Stimulated activated naive CD4-positive, alpha-beta T cell (primary cell): Measurements from ENCODE around the gene ZNF592.
A peak's percentile ranks its signal among the peaks of the same experiment; 100 is the strongest.

ENCODE experiments used
- DNase-seq, 6 experiments: peaks; one replicate each; lab custom pipeline; 2025; lab: John Stamatoyannopoulos, UW

The ZNF592 gene

DNA sequence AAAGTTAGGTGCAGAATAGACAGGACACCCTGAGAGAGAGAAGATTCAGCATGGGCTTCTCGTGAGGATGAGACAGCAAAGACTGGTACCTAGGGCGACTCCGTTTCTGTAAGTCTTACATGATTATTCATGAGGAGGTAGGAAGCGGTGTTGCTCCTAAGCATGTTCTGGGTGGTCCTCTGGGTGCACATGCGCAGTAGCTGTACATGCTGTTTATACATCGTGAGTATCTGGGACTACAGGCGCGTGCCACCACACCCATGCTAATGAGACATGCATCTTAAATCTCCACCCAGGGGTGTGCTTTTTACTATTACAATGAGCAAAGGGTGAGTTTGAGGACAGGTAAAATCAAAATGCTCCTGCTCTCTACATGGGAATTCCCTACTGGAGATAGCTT is 81.0 kb downstream of the ZNF592 start:
- DNase-seq, result no peak

DNA sequence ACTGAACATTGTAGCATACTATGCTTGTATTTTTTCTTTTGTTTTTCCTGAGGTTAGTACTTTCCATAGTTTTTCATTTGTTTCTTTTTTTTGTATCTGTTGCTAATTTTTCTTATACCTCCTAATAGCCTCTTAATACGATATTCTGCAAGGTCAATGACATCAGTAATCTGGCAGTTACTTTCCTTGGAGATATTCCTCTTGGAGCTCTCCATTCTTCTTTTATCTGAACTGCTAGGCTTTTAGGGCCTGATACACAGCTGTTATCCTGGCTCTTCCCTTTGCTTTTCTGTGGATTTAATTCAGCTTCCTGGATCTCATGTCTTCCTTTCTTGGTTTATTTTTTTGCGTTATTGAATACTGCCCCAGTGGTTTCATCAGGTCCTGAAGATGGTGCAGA is 81.6 kb downstream of the ZNF592 start:
- DNase-seq, result no peak

DNA sequence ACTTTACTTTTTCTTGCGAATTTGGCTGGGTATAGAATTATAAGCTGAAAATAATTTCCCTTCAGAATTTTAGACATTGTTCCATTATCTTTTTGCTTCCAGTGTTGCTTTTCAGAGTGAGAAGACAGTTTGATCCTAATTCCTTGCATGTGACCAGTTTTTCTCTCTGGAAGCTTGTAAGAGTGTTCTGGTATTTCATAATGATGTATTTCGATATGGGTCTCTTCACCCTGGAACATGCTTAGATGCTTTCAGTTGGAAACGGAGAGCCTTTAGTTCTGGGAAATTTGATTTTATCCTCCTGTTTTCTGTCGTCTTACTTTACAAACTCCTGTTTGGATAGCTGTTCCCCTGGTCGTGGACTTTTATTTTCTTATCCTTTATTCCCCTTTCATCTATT is 82.6 kb downstream of the ZNF592 start:
- DNase-seq, result no peak

DNA sequence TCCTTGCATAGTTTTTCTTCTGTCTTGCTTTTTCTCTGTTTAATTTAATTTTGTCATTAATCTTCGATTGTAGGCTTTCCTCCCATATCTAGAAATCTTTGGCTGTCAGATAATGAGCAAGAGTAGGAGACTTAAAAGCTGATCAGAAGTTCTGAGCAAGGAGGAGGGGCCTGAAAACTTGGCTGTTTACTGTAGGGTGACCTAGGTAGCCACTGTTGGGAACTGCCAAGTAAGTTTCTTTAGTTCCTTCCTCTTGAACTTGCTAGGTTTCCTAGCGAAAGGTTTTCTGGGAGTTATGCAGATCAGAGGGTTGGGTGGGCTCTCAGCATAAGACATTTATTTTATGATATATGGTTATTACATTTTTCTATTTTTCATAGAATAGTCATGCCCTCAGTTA is 83.2 kb downstream of the ZNF592 start:
- DNase-seq, result no peak

DNA sequence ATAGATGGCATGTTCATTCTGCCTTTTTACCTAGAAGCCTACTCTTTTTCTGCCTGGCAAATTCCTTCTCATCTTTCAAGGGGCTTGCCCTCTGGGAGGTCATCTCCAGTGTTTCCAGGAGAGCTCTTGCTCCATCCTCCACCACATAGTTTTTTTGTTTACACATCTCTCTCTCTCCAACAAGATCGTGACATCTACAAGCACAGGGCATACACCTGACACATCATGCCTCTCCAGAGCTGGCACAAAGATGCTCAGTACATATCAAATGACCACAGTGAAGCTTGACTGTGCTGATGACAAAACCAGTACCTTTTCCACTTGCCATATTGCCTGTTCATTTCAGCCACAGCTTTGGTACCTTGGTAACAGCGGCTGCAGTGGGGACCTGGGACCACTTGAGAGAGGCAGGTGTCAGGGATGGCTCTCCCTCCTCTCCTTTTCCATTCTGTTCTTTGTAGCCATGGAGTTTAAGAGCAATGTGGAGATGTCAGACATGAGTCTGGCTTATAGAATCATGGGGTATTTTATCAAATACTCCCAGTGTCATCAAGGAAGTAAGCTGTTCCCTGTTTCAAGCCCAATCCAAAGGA is 84.2 kb downstream of the ZNF592 start:
- DNase-seq, result no peak

DNA sequence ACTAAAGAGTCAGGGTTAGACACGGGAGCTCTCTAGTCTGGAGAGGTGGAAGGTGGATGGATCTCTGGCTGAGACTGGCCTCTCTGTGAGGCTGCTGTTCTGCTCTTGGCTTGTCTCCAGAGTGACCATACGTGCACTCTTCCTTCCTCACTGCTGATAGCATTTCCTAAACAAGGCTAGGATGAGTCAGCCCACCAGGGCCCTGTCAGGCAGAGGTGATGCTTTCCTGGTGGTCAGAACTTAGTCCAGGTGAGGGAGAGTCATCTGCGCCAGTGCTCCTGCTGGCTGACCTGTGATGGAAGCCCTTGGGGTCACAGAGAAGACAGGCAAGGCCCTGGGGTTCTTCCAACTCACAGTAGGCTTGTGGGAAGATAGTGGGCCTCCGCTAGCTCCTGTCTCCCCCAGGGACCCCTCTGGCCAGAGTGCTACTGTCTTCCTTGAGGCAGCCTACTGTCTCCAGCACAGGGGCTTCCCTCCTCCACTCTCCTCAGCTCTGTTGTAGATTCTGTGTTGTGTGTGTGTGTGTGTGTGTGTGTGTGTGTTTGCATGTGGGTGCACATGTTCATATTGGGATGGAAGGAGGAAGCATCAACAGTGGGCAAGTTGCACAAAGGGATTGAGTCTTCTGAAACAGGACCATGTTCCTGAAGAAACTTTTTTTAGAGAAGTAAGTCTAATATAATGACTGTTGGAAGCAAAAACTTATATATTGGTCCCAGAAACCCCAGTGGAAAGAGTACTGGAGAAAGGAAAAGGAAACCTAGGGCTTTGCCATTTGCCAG is 85.2 kb downstream of the ZNF592 start:
- no peak for DNase-seq

DNA sequence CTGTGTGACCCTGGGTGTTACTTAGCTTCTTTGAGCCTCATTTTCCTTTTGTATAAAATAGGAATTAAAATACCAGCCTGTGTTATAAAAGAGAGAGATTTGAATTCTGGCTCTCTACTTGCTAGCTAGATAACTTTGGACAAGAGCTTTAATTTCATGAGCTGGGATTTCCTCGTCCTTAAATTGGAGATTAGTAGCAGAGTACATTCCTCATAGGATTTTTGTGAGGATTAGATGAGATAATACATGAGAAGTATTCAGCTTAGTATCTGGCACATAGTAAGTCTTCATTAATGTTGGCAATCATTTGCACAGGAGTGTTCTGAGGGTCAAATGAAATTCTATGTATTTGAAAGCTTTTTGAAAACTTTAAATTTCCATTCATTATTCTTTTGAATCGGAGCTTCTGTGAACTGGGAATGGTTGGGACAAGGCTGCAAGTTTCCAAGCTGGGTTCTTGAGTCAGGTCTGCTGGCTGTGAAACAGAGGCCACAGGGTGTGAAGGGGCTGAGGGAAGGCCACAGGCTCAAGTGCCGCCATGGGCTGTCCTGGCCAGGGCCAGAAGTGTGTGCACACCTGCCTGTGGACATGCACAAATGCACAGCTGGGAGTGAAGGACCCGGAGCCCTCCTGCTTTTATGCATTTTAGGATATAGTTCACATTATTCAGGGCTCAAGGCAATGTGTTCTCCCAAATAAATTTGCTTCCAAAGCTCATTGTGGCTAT is 86.0 kb downstream of the ZNF592 start:
- no peak for DNase-seq

DNA sequence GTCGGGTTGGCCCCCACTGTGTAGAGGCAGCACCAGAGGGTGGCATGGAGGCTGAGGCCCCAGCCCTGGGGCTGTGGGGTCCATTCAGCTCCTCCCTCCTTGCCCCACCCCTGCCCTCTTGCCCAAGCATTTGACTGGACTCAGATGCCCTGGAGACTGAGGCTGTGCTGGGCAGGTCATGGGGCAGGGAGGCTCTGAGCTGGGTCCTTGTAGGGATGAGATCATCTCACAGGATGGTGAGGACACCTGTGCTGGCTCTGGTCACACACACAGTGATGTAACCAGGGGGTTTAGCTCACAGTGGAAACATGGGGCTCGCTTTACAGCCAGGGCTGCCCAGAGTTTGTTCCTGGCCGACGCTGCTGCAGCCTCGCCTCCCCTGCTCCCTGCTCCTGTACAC is 86.6 kb downstream of the ZNF592 start:
- DNase-seq, result no peak

DNA sequence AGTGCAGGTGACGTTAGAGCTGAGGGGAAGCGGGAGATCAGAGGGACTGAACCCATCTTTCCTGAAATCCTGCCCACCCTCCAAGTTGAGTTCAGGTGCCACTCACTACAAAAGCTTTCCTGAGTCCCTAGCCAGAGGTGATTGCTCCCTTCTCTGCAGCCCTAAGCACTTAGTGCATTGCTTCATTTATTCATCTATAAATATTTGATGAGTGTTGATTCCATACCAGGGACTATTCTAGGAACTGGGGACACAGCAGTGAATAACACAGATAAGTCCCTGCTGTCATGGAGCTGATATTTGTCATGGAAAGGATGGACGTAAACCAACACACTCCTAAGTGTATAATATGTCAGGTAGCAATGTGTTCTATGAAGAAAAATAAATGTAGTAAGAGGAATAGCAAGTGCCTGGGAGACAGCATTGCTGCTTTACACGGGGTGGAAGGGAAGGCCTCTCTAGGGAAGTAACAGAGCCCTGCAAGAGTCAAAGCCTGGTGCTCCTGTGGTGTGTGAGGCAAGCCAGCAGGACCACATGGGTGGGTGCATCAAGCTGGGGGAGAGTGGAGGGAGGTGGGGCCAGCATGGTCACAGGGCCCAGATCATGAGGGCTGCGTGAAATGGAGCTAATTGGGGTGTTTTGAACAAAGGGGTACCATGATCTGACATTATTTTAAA is 87.4 kb downstream of the ZNF592 start:
- no peak for DNase-seq

DNA sequence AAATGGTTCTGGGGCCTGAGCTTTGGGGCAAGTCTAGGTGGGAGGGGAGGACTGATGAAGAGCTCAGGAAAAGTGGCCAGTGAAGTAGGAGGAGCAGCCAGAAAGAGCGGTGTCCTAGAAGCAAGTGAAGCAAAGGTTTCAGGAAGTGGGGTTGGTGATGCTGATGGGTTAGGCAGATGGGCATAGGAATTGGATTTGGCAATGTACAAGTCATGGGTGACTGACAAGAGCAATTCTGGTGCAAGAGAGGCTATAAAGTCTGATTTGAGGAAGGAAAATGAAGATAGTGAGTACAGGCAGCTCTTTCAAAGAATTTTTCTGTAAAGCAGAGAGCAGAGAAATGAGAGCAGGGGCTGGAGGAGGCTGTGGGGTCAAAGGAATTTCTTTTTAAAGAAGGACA is 88.5 kb downstream of the ZNF592 start:
- no peak for DNase-seq

DNA sequence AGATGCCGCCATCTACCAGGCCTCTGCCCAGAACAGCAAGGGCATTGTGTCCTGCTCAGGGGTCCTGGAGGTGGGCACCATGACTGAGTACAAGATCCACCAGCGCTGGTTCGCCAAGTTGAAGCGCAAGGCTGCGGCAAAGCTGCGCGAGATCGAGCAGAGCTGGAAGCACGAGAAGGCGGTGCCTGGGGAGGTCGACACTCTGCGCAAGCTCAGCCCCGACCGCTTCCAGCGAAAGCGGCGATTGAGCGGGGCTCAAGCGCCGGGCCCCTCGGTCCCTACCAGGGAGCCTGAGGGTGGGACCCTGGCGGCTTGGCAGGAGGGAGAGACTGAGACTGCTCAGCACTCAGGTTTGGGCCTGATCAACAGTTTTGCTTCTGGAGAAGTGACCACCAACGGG is 91.3 kb downstream of the ZNF592 start:
- no peak for DNase-seq

DNA sequence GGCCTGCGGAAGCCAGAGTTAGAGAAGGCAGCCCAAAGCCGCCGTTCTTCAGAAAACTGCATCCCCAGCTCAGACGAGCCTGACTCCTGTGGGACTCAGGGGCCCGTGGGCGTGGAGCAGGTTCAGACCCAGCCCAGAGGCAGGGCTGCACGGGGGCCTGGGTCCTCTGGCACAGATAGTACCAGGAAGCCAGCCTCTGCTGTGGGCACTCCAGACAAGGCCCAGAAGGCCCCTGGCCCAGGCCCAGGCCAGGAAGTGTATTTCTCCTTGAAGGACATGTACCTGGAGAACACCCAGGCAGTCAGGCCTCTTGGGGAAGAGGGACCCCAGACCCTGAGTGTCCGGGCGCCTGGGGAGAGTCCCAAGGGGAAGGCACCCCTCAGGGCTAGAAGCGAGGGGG is 91.9 kb downstream of the ZNF592 start:
- DNase-seq, result no peak

DNA sequence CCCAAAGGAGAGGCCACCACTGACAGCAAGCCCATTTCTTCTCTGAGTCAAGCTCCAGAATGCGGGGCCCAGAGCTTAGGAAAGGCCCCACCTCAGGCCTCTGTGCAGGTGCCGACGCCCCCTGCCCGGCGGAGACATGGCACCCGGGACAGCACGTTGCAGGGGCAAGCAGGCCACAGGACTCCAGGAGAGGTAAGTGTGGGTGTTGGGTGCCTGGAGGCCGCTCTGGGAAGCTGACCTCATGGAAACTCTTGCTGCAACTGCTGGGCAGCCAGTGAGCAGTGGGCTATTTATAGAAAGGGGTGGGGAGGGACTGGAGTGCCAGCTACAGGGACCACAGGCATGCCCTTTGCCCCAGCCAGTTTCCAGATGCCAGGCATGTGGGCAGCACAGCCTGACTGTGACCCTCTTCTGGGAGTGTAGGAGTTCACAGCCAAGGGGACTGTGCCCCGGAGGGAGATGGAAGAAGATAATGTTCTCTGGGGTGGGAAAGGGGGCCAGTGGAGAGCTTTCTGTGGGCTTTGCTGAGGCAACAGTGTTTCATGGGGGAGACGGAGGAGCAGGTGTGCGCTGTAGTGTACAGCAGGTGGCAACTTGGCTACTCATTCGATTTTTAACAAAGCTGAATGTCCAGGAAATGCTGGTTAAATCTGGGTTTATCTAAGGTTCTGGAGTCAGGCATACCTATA is 92.5 kb downstream of the ZNF592 start:
- DNase-seq, result no peak

DNA sequence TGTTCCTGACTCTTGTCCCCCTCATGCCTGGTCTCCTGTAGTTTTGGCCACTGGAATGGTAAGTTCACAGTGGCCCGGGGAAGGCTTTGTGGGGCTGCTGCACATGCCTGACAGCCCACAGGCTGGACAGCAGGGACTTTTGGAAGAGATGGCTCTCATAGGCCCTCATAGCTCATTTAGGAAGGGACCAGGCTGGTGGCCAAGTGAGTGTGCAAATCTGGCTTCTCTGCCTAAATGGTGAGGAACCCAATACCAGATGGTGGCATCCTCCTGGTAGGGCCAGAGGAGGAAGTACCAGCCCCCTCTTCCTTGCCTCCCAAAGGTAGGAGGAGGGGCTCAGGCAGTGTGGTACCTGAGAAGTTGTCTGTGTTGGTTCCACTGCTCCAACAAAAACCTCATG is 94.4 kb downstream of the ZNF592 start:
- DNase-seq, result no peak

DNA sequence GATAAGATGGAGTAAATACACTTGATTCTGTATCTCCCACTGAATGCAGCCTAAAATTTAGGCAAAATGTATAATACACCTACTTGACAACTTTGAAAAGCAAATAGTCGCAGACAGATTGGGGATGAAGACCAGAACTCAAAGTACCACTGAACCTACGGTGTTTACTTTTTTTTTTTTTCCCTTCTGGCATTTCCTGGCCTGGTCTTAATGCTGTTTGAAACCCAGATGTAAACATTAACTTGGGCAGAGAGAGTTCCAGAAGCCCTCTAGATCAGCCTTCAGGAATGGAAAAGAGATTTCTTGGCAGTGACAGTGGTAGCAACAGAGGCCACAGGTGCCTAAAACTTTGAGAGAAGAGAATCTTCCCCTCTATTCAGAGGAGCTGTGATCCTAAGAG is 96.6 kb downstream of the ZNF592 start:
- DNase-seq, result no peak

DNA sequence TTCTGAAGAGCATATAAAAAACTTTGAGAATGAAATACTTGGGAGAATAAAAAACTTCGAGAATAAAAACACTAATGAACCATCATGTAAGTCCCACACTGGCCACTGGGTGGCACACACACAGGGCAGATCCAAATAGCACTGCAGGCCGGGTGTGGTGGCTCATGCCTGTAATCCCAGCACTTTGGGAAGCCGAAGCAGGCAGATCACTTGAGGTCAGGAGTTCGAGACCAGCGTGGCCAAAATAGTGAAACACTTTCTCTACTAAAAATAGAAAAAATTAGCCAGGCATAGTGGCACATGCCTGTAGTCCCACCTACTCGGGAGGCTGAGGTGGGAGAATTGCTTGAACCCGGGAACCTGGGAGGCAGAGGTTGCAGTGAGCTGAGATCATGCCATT is 97.2 kb downstream of the ZNF592 start:
- peak in 2 of 6 experiments; percentile 10 for DNase-seq

DNA sequence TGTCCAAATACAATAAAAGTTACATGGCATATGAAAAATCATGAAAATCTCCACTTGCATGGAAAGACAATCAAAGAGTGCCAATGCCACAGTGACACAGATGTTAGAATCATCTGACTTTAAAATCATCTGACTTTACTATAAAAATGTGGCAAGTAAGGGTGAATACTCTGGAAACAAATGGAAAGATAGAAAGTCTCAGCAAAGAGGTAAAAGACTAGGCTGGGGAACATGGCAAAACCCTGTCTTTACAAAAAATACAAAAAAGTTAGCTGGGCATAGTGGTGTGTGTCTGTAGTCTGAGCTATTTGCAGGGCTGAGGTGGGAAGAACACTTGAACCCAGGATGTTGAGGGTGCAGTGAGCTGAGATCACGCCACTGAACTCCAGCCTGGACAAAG is 97.9 kb downstream of the ZNF592 start:
- DNase-seq, result no peak

DNA sequence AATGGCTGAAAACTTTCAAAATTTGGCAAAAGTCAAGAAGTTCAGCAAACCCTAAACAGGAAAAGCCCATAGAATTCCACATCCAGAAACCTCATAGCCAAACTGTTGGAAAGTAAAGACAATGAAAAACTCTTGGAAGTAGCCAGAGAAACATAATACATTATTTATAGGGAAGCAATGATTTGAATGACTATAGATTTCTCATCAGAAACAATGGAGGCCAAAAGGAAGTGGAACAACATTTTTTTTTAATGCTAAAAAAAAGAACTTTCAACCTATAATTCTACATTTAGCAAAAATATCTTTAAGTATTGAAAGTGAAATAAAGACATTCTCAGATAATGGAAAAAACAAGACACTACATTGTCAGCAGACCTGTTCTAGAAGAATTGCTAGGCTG is 99.0 kb downstream of the ZNF592 start:
- no peak for DNase-seq

DNA sequence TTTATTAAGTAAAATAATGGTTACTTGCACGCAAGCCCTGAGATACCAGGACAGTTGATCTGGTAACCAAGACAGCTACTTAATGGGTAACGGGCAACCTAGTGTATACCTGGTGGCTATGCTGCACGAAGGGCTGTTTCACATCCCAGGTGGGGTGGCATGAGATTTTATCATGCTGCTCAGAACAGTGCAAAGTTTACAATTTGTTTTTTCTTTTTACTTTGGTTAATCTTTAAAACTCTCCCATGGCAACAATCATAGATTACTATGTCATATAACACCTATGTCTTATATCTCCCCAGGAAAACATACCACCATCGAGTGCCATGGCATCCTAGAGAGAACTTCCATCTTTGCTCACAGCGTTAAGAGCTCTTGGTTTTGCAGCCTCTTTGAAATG is 103.8 kb downstream of the ZNF592 start:
- DNase-seq, result no peak

DNA sequence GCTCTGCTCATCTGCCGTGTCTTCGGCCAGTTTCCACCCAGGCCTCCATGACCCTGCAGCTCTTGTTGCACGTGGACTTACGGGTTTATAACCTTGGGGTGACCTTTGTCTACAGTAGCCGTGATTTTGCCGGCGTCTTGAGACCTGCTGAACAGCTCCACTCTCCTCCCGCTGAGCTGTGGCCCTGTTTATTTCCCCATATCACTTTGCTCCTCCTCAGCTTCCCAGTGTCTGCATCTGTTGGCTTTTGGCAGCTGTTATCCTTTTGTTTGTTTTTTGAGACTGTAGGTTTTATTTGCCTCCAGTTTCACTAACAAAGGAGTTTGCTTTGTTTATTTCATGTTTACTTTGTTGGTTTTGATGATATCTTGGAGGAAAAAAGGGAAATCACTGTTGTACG is 106.7 kb downstream of the ZNF592 start:
- no peak for DNase-seq

DNA sequence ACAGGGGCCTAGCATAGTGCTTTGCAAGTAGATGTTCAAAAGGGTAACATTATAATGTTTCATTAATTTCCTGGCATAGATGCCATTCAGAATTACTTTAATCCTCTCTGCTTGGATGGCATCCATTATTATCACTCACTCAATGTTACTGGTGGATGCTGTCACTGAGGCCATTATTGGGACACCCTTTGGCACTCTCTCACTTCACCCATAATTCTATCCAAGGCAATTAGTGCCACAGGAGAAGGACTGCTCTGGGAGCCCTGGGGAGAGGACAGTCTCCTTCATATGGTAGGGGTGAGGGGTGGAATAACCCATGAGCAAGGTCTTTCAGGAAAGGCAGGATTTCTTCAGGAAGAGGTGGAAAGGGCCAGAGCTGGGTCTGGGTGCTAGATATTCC is 107.4 kb downstream of the ZNF592 start:
- DNase-seq, result no peak
